Sigmoid colon (tissue), 4 donors: ENCODE data around the gene AVPR2.

ENCODE experiments used
- EP300 ChIP-seq, 4 donors: sonication (generic); formaldehyde crosslinking; IDR thresholded peaks; one replicate each; pipeline ENCODE4 v1.6.1; 2017; ENCODE audit warnings: antibody characterized with exemption in 4 of 4
- POLR2AphosphoS5 ChIP-seq, 4 donors: sonication (generic); formaldehyde crosslinking; IDR thresholded peaks; one replicate each; pipeline ENCODE4 v1.6.1; 2017; ENCODE audit warnings: antibody characterized with exemption in 4 of 4
- TF ChIP-seq, protein P1 (sequence below), 4 experiments: fragments of 450-650 bp in 3 of 4; fragments of 200-600 bp in 1 of 4; IDR thresholded peaks; one replicate each; pipeline ENCODE4 v1.5.1; 2016 to 2019; ENCODE audit warnings: antibody characterized with exemption in 4 of 4, mild to moderate bottlenecking in 3 of 4, moderate library complexity in 2 of 4

DNA sequence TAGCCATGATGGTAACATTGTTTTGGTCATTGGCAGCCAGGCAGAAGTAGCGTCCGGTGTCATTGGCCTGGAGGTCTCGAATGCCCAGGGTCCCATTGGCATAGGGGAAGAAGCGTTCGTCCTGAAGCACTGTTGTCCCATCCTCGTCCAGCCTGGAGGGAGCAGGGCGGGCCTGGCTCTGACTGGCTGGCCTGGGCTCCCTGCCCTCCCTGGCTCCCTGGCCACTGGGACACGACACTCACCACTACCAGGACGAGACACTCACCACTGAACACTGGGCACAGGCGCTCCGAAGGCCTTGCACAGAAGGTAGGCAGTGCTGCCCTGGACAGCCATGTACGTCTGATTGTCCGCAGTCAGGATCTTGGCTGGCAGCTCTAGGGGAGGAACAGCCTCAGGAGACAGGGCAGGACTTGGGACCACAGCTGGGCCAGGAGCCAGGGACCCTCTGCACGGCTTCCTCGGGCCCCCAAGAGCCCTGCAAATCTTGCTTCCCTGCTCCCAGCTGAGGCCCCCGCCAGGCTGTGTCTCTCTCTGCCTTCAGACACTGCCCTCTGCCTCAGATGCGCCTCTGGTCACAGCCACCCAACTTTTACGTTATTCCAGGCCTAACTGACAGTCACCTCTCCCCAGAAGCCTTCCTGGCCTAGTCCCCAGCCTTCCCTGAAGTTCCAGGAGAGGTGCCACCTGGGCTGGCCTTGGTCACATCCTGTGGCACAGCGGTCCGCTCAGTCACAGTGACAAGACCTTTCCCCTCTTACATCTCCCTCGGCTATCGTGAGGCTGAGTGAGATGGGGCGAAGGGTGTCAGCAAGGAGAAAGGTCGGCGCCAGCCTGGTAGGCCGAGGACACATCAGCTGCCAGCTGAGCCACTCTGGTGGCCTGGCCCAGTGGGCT, 35.6 kb upstream of the AVPR2 start:
- TF ChIP-seq, protein P1, sequence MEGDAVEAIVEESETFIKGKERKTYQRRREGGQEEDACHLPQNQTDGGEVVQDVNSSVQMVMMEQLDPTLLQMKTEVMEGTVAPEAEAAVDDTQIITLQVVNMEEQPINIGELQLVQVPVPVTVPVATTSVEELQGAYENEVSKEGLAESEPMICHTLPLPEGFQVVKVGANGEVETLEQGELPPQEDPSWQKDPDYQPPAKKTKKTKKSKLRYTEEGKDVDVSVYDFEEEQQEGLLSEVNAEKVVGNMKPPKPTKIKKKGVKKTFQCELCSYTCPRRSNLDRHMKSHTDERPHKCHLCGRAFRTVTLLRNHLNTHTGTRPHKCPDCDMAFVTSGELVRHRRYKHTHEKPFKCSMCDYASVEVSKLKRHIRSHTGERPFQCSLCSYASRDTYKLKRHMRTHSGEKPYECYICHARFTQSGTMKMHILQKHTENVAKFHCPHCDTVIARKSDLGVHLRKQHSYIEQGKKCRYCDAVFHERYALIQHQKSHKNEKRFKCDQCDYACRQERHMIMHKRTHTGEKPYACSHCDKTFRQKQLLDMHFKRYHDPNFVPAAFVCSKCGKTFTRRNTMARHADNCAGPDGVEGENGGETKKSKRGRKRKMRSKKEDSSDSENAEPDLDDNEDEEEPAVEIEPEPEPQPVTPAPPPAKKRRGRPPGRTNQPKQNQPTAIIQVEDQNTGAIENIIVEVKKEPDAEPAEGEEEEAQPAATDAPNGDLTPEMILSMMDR (IDR thresholded peaks at IDR 0.05): no peak
- TF ChIP-seq EP300 (IDR thresholded peaks at IDR 0.05) (no peak), POLR2AphosphoS5 (IDR thresholded peaks at IDR 0.05) (no peak)
